Embryonic facial prominence (tissue), 1 donor: Measurements from ENCODE around the gene LGR6.
A peak's percentile ranks its signal among the peaks of the same experiment; 100 is the strongest.
"Not testable (repeated sequence)": the region's sequence is repeated elsewhere in the genome, so short reads cannot be mapped to it uniquely, and the experiment has no call there.

Experiments
- DNase-seq: peaks from one replicate; pipeline ENCODE4 v3.0.0-alpha.2; 2016; ENCODE audit errors: extremely low spot score

The LGR6 gene

GRCh38 chr1:202333861-202334260, 140.3 kb downstream of the LGR6 start:
- DNase-seq: no peak

- DNase-seq: peak; percentile 26
Observed at GRCh38 chr1:202343652-202344349, 150.2 kb downstream of the LGR6 start.

- no peak for DNase-seq
Observed at GRCh38 chr1:202348005-202348508, 154.5 kb downstream of the LGR6 start.

GRCh38 chr1:202348509-202349205, 155.1 kb downstream of the LGR6 start, which contains the start of gene PPP1R12B:
Gene PPP1R12B (plus strand): TSS chr1:202348699. CDS start chr1:202348852, 153 bp downstream.
- peak; percentile 97 for DNase-seq

GRCh38 chr1:202349206-202349928, 155.8 kb downstream of the LGR6 start:
- DNase-seq: peak; percentile 27

- no peak for DNase-seq
Observed at GRCh38 chr1:202351725-202352124, 158.1 kb downstream of the LGR6 start.

GRCh38 chr1:202352583-202353197, 159.1 kb downstream of the LGR6 start:
- DNase-seq: not testable (repeated sequence)

- no peak for DNase-seq
Observed at GRCh38 chr1:202355944-202356553, 162.4 kb downstream of the LGR6 start.

- no peak for DNase-seq
Observed at GRCh38 chr1:202357506-202357905, 163.9 kb downstream of the LGR6 start.

- DNase-seq: no peak
Observed at GRCh38 chr1:202361224-202361623, 167.6 kb downstream of the LGR6 start.

- no peak for DNase-seq
Observed at GRCh38 chr1:202361701-202362100, 168.1 kb downstream of the LGR6 start.

- DNase-seq: no peak
Observed at GRCh38 chr1:202362212-202362611, 168.6 kb downstream of the LGR6 start.

GRCh38 chr1:202365092-202365815, 171.7 kb downstream of the LGR6 start:
- no peak for DNase-seq

GRCh38 chr1:202367271-202367670, 173.7 kb downstream of the LGR6 start:
- no peak for DNase-seq
